ENCODE results near the gene SMIM44. TPM values are rescaled to one million over a fixed set of nuclear protein-coding genes. Genes with fewer than 3 reads are reported as not detected.

The SMIM44 gene
- total RNA-seq, 1 donor from 2014 or later = not detected

- no peak for DNase-seq (ENCODE audit: low read depth, low spot score)
Observed at GRCh38 chr19:3478409-3479176, 4.6 kb downstream of the SMIM44 start.

GRCh38 chr19:3477951-3478350 lies 5.3 kb downstream of the SMIM44 start:
- no peak for DNase-seq (ENCODE audit: low read depth, low spot score)

- no peak for DNase-seq (ENCODE audit: low read depth, low spot score)
Observed at GRCh38 chr19:3477506-3477905, 5.7 kb downstream of the SMIM44 start.

GRCh38 chr19:3476830-3477229 lies 6.4 kb downstream of the SMIM44 start:
- no peak for DNase-seq (ENCODE audit: low read depth, low spot score)

GRCh38 chr19:3475449-3475848 lies 7.8 kb downstream of the SMIM44 start:
- DNase-seq (ENCODE audit: low read depth, low spot score) = no peak

- DNase-seq (ENCODE audit: low read depth, low spot score) = no peak
Observed at GRCh38 chr19:3474614-3475013, 8.6 kb downstream of the SMIM44 start.

- DNase-seq (ENCODE audit: low read depth, low spot score) = no peak
Observed at GRCh38 chr19:3474010-3474409, 9.2 kb downstream of the SMIM44 start.

- no peak for DNase-seq (ENCODE audit: low read depth, low spot score)
Observed at GRCh38 chr19:3471954-3472655, 11.1 kb downstream of the SMIM44 start.

GRCh38 chr19:3470500-3471128 lies 12.6 kb downstream of the SMIM44 start:
- no peak for DNase-seq (ENCODE audit: low read depth, low spot score)

GRCh38 chr19:3469638-3470499 lies 13.4 kb downstream of the SMIM44 start:
- DNase-seq (ENCODE audit: low read depth, low spot score) = no peak

GRCh38 chr19:3468211-3468610 lies 15.0 kb downstream of the SMIM44 start:
- no peak for DNase-seq (ENCODE audit: low read depth, low spot score)

- no peak for DNase-seq (ENCODE audit: low read depth, low spot score)
Observed at GRCh38 chr19:3467437-3468198, 15.6 kb downstream of the SMIM44 start.

- DNase-seq (ENCODE audit: low read depth, low spot score) = no peak
Observed at GRCh38 chr19:3466635-3467034, 16.6 kb downstream of the SMIM44 start.

GRCh38 chr19:3465552-3465951 lies 17.7 kb downstream of the SMIM44 start:
- DNase-seq (ENCODE audit: low read depth, low spot score) = no peak

- no peak for DNase-seq (ENCODE audit: low read depth, low spot score)
Observed at GRCh38 chr19:3464587-3465235, 18.5 kb downstream of the SMIM44 start.

GRCh38 chr19:3463714-3464586 lies 19.3 kb downstream of the SMIM44 start:
- DNase-seq (ENCODE audit: low read depth, low spot score) = no peak

GRCh38 chr19:3462991-3463713 lies 20.1 kb downstream of the SMIM44 start:
- DNase-seq (ENCODE audit: low read depth, low spot score) = no peak

GRCh38 chr19:3459965-3460582 lies 23.2 kb downstream of the SMIM44 start:
- DNase-seq (ENCODE audit: low read depth, low spot score) = no peak
